ENCODE data around the gene EPHA4. TPM values are rescaled to one million over a fixed set of nuclear protein-coding genes. Genes with fewer than 3 reads are reported as not detected.

EPHA4 gene
- total and polyA plus RNA-seq, 4 experiments from 2014 or later: 20.9 to 132 (median 79.9) TPM

DNA sequence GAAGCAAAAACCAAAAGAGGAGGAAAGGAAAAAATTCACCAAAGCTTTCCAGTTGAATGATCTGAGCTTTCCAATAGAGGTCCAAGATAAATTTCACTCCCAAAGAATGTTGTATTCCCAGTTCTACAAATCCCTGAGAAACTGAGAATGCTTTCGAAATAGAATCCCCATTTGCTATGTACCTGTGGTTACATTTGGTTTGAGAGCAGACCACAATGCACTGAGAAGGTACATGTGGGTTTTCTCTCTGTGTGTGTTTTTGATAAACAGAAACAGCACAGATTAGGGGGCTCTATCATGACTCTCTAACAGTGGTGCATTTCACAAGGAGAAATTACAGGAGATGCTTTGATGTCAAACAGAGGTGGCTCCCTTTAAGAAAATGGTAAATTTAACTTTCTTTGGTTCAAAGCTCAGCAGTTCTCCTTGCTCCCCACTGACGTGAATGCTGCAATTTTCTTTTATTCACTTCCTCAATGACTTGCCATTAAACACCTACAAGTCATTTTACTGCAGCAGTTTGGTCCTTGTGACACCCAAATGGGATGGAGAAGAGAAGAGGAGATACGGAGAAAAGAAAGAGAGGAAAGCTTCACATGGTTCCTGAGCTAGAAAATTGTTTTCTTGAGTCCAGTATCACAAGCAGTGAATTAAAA, 108.7 kb downstream of the EPHA4 start:
- CTCF ChIA-PET (ENCODE audit: partially characterized antibody): interaction anchor here (1.6 kb wide), 1 partner anchor 15 kb away, joined by 5 read pairs; no protein-coding TSS in a partner anchor
- Mint-ChIP-seq H3K4me1 (peaks cover 49 to 76% (median 63%) of the 10 kb centered on the region in 4 donors), H3K9me3 (no peaks in the 10 kb centered on the region), H3K27ac (peak overlapping the region in 5 of 7 donors; percentile 14 to 83 (median 63)), H3K27me3 (no peaks in the 10 kb centered on the region), H3K4me3 (peak overlapping the region in 7 of 8 donors; percentile 26 to 73 (median 62)), H3K36me3 (peaks cover 3 to 27% of the 10 kb centered on the region in 2 donors)
- Histone ChIP-seq H3K4me3 (ENCODE audit: low read length in 2 of 2) (no peak overlapping the region), H3K36me3 (ENCODE audit: insufficient read depth, low read length) (no peaks in the 10 kb centered on the region), H3K4me1 (ENCODE audit: insufficient read depth, low read length) (peaks cover 49% of the 10 kb centered on the region), H3K27me3 (ENCODE audit: insufficient read depth, low read length) (no peaks in the 10 kb centered on the region), H3K9me3 (ENCODE audit: control insufficient read depth in 1 of 2, low read length in 2 of 2) (no peaks in the 10 kb centered on the region), H3K27ac (ENCODE audit: low read depth, low read length) (no peak overlapping the region)
- DNase-seq: peak in 1 of 5 donors; percentile 7
- intact Hi-C loops (cut with micrococcal nuclease): no loop called here
- POLR2A ChIA-PET (ENCODE audit: partially characterized antibody): interaction anchor here (2.4 to 2.6 kb wide), 2 partner anchors 18 to 55 kb away, joined by 5 to 9 read pairs; no protein-coding TSS in a partner anchor

DNA sequence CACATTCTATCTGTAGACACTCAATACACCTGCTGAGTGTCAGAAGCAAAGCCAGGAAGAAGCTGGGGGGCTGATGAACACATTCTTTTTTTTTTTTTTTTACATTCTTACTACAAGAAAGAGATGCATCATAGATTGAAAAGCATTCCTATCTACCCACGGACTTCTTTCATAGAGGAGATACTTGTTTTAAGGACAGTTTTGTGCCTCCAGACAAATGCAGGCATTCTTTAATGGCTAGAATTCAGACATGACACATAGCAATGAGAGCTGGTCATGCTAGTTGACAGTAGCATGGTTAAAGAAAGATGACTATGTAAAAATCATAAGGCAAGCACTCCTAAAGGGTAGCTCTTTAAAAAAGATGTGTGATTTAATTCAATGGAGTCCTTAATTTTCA, 110.2 kb downstream of the EPHA4 start:
- no peaks in the 10 kb centered on the region for H3K27me3 Mint-ChIP-seq
- POLR2A ChIA-PET (ENCODE audit: partially characterized antibody): interaction anchor here (2.6 kb wide), 1 partner anchor 56 kb away, joined by 9 read pairs; no protein-coding TSS in a partner anchor
- intact Hi-C loops (cut with micrococcal nuclease): no loop called here
- peaks cover 41 to 66% (median 55%) of the 10 kb centered on the region in 4 donors for H3K4me1 Mint-ChIP-seq
- Histone ChIP-seq H3K4me1 (ENCODE audit: insufficient read depth, low read length) (peaks cover 44% of the 10 kb centered on the region), H3K27me3 (ENCODE audit: insufficient read depth, low read length) (no peaks in the 10 kb centered on the region), H3K36me3 (ENCODE audit: insufficient read depth, low read length) (no peaks in the 10 kb centered on the region), H3K27ac (ENCODE audit: low read depth, low read length) (no peak overlapping the region), H3K4me3 (ENCODE audit: low read length in 2 of 2) (no peak overlapping the region), H3K9me3 (ENCODE audit: control insufficient read depth in 1 of 2, low read length in 2 of 2) (no peaks in the 10 kb centered on the region)
- no peak overlapping the region for H3K4me3 Mint-ChIP-seq
- CTCF ChIA-PET (ENCODE audit: partially characterized antibody): no interaction called here
- peaks cover 6 to 34% of the 10 kb centered on the region in 2 donors for H3K36me3 Mint-ChIP-seq
- no peaks in the 10 kb centered on the region for H3K9me3 Mint-ChIP-seq
- H3K27ac Mint-ChIP-seq: peak overlapping the region in 1 of 7 donors; percentile 27
- DNase-seq: no peak

DNA sequence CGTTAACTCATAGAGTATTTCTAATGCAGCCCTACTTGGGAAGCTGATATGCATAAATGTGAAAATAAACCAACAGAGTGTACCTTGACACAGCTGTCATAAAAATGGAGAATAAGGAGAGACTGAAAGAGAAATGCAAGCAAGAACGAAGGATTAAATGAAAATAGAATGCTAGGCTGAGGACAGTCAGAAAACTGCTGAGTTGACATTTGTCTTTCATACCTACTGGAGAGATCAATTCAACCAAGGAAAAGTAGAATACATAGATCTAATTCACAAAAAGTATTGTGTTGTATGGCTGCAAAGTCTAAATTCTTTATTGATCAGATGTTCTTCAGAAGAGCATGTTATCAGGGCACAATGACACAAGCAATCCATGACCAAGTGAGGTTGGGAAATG, 112.0 kb downstream of the EPHA4 start:
- Mint-ChIP-seq H3K4me1 (peaks cover 27 to 52% (median 40%) of the 10 kb centered on the region in 4 donors), H3K4me3 (no peak overlapping the region), H3K36me3 (peaks cover 19 to 46% of the 10 kb centered on the region in 2 donors), H3K27ac (no peak overlapping the region), H3K9me3 (no peaks in the 10 kb centered on the region), H3K27me3 (no peaks in the 10 kb centered on the region)
- Histone ChIP-seq H3K27ac (ENCODE audit: low read depth, low read length) (no peak overlapping the region), H3K4me3 (ENCODE audit: low read length in 2 of 2) (no peak overlapping the region), H3K27me3 (ENCODE audit: insufficient read depth, low read length) (no peaks in the 10 kb centered on the region), H3K36me3 (ENCODE audit: insufficient read depth, low read length) (no peaks in the 10 kb centered on the region), H3K4me1 (ENCODE audit: insufficient read depth, low read length) (peaks cover 26% of the 10 kb centered on the region), H3K9me3 (ENCODE audit: control insufficient read depth in 1 of 2, low read length in 2 of 2) (no peaks in the 10 kb centered on the region)
- DNase-seq: no peak
- POLR2A ChIA-PET (ENCODE audit: partially characterized antibody): interaction anchor here (1.0 to 2.4 kb wide), 2 partner anchors 58 to 111 kb away, joined by 3 to 7 read pairs; no protein-coding TSS in a partner anchor
- CTCF ChIA-PET (ENCODE audit: partially characterized antibody): no interaction called here
- intact Hi-C loops (cut with micrococcal nuclease): no loop called here

DNA sequence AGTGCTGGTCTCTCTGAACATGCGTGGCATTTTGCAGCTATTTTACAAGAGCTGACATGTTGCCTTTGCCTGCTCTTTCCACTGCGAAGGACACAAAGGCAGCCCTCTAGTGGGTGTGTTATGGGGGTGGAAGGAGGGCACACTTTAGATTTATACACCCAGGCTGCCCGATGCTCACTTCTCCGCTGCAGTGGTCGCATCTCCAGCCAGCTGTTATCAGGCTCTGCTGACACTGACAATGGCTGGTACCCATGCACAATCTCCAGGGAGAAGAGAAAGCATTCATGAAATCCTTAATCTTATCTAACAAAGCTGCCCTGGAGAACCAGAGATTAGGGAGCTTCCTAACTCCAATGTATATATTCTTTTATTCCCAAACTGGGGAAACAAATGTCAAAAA, 113.5 kb downstream of the EPHA4 start:
- H3K4me1 Mint-ChIP-seq: peaks cover 18 to 37% (median 28%) of the 10 kb centered on the region in 4 donors
- Histone ChIP-seq H3K27me3 (ENCODE audit: insufficient read depth, low read length) (no peaks in the 10 kb centered on the region), H3K4me1 (ENCODE audit: insufficient read depth, low read length) (peaks cover 11% of the 10 kb centered on the region), H3K4me3 (ENCODE audit: low read length in 2 of 2) (no peak overlapping the region), H3K27ac (ENCODE audit: low read depth, low read length) (no peak overlapping the region), H3K9me3 (ENCODE audit: control insufficient read depth in 1 of 2, low read length in 2 of 2) (no peaks in the 10 kb centered on the region), H3K36me3 (ENCODE audit: insufficient read depth, low read length) (no peaks in the 10 kb centered on the region)
- H3K27ac Mint-ChIP-seq: no peak overlapping the region
- ChIA-PET CTCF (ENCODE audit: partially characterized antibody) (no interaction called here), POLR2A (ENCODE audit: partially characterized antibody) (interaction anchor here (1.4 to 2.4 kb wide), 2 partner anchors 12 to 59 kb away, joined by 4 to 7 read pairs; no protein-coding TSS in a partner anchor)
- H3K9me3 Mint-ChIP-seq: no peaks in the 10 kb centered on the region
- no peak for DNase-seq
- peaks cover 33 to 57% of the 10 kb centered on the region in 2 donors for H3K36me3 Mint-ChIP-seq
- intact Hi-C loops (cut with micrococcal nuclease): no loop called here
- no peaks in the 10 kb centered on the region for H3K27me3 Mint-ChIP-seq
- no peak overlapping the region for H3K4me3 Mint-ChIP-seq

DNA sequence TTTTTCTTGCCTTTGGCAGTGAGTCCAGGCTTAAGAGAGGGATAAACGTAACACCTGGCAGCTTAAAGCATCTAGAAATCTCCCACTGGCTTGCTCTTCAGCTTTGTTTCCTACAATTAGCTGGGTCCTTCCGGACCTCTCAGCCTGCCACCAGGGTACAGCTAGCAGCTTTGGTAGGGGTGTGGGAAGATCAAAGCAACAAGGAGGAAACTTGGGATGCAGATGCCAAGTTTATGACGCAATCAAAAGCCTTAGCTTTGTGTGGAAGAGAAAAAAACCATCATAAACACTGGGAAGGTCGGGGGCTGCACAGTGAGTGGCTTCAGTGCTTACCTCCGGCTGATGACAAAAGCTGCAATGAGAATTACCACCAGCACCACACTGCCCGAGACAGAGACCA, 116.9 kb downstream of the EPHA4 start:
- Mint-ChIP-seq H3K4me1 (peaks cover 5 to 12% (median 9%) of the 10 kb centered on the region in 4 donors), H3K27me3 (no peaks in the 10 kb centered on the region), H3K4me3 (no peak overlapping the region), H3K27ac (no peak overlapping the region), H3K36me3 (peaks cover 56 to 61% of the 10 kb centered on the region in 2 donors), H3K9me3 (no peaks in the 10 kb centered on the region)
- H3K9me3 ChIP-seq (ENCODE audit: control insufficient read depth in 1 of 2, low read length in 2 of 2): no peaks in the 10 kb centered on the region
- POLR2A ChIA-PET (ENCODE audit: partially characterized antibody): interaction anchor here (1.4 kb wide), 1 partner anchor 118 kb away, joined by 6 read pairs; the partner anchor contains the start of gene EPHA4
- no peaks in the 10 kb centered on the region for H3K27me3 ChIP-seq (ENCODE audit: insufficient read depth, low read length)
- no peak overlapping the region for H3K27ac ChIP-seq (ENCODE audit: low read depth, low read length)
- no peaks in the 10 kb centered on the region for H3K4me1 ChIP-seq (ENCODE audit: insufficient read depth, low read length)
- intact Hi-C loops (cut with micrococcal nuclease): no loop called here
- DNase-seq: no peak
- H3K4me3 ChIP-seq (ENCODE audit: low read length in 2 of 2): no peak overlapping the region
- CTCF ChIA-PET (ENCODE audit: partially characterized antibody): interaction anchor here (1.1 kb wide), 1 partner anchor 10 kb away, joined by 3 read pairs; no protein-coding TSS in a partner anchor
- H3K36me3 ChIP-seq (ENCODE audit: insufficient read depth, low read length): no peaks in the 10 kb centered on the region

DNA sequence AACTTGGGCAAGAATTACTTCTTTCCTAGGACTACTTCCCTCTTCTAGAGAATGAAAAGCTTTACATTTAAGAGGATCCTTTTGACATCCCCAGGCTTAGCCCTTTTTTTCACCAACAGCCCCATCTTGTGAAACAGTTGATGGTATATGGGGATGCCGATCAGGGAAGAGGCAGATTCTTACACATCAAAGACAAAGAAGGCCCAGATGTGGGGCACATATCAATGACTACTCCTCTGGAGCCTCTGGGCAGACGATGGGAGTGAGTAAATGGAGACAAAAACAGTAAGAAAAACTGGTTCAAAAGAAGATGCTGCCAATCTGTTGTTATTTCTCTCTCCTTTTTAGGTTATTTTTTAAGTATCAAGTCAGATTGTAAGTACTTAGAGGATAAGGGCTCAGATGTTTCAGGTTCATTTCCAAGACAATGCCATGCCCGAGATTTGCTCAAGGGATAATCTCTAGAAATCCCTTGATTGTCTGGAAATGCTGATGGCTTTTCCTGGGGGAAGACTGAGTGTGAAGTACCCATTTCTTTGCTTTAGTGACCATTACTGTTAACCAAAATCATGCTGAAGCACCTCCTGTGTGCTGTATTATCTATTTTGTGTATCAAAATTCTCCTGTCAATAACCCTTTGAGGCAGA, 117.5 kb downstream of the EPHA4 start:
- Mint-ChIP-seq H3K36me3 (peaks cover 56 to 63% of the 10 kb centered on the region in 2 donors), H3K4me1 (peaks cover 2 to 12% (median 6%) of the 10 kb centered on the region in 4 donors), H3K9me3 (no peaks in the 10 kb centered on the region), H3K4me3 (no peak overlapping the region), H3K27ac (peak overlapping the region in 1 of 7 donors; percentile 7), H3K27me3 (no peaks in the 10 kb centered on the region)
- CTCF ChIA-PET (ENCODE audit: partially characterized antibody): no interaction called here
- Histone ChIP-seq H3K36me3 (ENCODE audit: insufficient read depth, low read length) (no peaks in the 10 kb centered on the region), H3K27me3 (ENCODE audit: insufficient read depth, low read length) (no peaks in the 10 kb centered on the region), H3K27ac (ENCODE audit: low read depth, low read length) (no peak overlapping the region), H3K9me3 (ENCODE audit: control insufficient read depth in 1 of 2, low read length in 2 of 2) (no peaks in the 10 kb centered on the region), H3K4me1 (ENCODE audit: insufficient read depth, low read length) (no peaks in the 10 kb centered on the region), H3K4me3 (ENCODE audit: low read length in 2 of 2) (no peak overlapping the region)
- DNase-seq: no peak
- POLR2A ChIA-PET (ENCODE audit: partially characterized antibody): interaction anchor here (1.4 kb wide), 1 partner anchor 118 kb away, joined by 6 read pairs; the partner anchor contains the start of gene EPHA4
- intact Hi-C loops (cut with micrococcal nuclease): no loop called here
